Measurements from ENCODE around the gene MB.

Gene MB

DNA sequence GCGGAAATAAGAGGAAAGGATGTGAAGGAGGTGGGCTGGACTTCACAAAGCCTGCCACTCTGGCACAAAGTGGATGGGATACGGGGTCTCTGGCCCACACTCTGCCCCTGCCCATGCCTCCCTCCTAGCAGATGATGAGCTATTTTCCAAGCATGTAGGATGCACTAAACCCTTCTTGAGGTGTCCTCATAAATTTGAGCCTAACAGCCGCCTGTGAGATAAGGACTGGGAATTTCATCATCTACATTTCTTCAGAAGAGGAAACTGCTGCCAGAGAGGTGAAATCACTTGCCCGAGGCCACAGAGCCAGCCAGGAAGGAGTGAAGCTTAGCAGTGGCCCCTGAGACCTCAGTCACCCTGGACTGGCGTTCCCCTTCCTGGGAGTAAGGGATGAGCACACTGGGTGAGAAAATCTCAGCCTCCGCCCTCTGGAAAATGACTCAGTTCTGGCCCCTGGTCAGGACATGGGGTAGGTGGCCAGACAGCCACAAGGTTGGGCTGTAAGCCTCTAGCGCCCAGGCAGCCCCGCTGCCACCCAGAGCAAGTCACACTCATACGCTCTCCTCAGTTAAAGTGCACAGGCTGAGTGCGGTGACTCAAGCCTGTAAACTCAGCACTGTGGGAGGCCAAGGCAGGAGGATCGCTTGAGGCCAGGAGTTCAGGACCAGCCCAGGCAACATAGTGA is 27.9 kb downstream of the MB start:
- no peaks in the 10 kb centered on the region for H3K36me3 Mint-ChIP-seq (ENCODE audit: low read depth)
- no peaks in the 10 kb centered on the region for H3K9me3 Mint-ChIP-seq
- no peak overlapping the region for H3K27ac Mint-ChIP-seq
- H3K4me3 Mint-ChIP-seq: no peak overlapping the region
- no peaks in the 10 kb centered on the region for H3K27me3 Mint-ChIP-seq (ENCODE audit: low read depth)
- H3K4me1 Mint-ChIP-seq (ENCODE audit: low read depth): no peaks in the 10 kb centered on the region

DNA sequence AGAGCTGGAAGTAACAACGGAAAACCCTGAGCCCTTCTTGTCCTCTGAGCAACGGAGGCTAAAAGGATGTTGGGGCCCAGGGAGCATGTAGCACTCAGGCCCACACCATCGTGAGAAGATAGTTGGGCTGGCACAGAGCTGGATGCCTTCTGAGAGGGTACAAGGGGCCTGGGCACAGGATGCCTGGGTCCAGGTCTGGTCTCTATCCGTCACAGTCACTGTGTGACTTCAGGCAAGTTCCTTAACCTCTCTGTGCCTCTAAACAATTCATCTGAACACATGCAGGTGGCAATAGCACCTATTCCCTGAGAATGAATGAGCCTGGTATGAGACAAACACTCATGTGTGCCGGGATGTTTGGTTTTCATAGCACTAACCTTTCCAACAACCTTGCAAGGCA is 29.2 kb downstream of the MB start:
- Mint-ChIP-seq H3K27me3 (ENCODE audit: low read depth) (no peaks in the 10 kb centered on the region), H3K27ac (no peak overlapping the region), H3K36me3 (ENCODE audit: low read depth) (no peaks in the 10 kb centered on the region), H3K4me1 (ENCODE audit: low read depth) (no peaks in the 10 kb centered on the region), H3K4me3 (no peak overlapping the region), H3K9me3 (no peaks in the 10 kb centered on the region)

DNA sequence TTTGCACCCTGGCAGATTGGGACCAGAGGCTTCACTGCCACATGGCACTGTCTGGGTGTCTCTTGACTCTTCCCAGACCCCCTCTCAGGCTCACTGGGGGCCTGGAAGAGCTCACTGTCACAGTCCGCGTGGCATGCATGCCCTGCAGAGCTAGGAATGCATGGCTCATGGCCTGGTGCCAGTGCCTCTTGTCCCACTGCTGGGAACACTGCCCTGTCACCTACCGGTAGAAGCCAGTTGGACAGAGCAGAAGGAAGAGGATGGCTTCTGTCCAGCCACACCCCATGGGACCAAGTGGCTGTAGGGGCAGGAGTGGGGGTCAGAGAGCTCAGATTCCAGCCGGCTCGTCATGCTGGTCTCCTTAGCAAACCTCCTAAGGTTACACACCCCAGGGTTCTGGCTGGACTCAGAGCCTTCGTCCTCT is 29.7 kb downstream of the MB start:
- H3K27me3 Mint-ChIP-seq (ENCODE audit: low read depth): no peaks in the 10 kb centered on the region

DNA sequence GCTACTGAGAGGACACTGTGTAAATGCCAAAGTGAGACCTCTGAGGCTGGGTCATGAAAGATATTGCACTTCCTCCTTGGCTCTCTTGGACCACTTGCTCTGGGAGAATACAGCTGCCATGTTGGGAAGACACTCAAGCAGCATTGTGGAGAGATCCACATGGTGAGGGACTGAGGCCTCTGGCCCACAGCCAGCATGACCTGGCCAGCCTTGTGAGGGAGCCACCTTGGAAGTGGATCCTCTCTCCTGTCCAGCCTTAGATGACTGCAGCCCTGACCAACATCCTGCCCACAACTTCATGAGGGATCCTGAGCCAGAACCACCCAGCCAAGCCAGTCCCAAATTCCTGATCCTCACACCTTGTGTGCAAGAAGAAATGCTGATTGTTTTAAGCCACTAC is 30.4 kb downstream of the MB start:
- H3K27me3 Mint-ChIP-seq (ENCODE audit: low read depth): no peaks in the 10 kb centered on the region
- no peak overlapping the region for H3K27ac Mint-ChIP-seq
- no peak overlapping the region for H3K4me3 Mint-ChIP-seq
- H3K4me1 Mint-ChIP-seq (ENCODE audit: low read depth): no peaks in the 10 kb centered on the region
- H3K36me3 Mint-ChIP-seq (ENCODE audit: low read depth): no peaks in the 10 kb centered on the region
- no peaks in the 10 kb centered on the region for H3K9me3 Mint-ChIP-seq

More for the DNA sequence above, 29.7 kb downstream of the MB start:
- H3K4me3 Mint-ChIP-seq: no peak overlapping the region
- H3K27ac Mint-ChIP-seq: no peak overlapping the region
- H3K9me3 Mint-ChIP-seq: no peaks in the 10 kb centered on the region
- H3K4me1 Mint-ChIP-seq (ENCODE audit: low read depth): no peaks in the 10 kb centered on the region
- H3K36me3 Mint-ChIP-seq (ENCODE audit: low read depth): no peaks in the 10 kb centered on the region

DNA sequence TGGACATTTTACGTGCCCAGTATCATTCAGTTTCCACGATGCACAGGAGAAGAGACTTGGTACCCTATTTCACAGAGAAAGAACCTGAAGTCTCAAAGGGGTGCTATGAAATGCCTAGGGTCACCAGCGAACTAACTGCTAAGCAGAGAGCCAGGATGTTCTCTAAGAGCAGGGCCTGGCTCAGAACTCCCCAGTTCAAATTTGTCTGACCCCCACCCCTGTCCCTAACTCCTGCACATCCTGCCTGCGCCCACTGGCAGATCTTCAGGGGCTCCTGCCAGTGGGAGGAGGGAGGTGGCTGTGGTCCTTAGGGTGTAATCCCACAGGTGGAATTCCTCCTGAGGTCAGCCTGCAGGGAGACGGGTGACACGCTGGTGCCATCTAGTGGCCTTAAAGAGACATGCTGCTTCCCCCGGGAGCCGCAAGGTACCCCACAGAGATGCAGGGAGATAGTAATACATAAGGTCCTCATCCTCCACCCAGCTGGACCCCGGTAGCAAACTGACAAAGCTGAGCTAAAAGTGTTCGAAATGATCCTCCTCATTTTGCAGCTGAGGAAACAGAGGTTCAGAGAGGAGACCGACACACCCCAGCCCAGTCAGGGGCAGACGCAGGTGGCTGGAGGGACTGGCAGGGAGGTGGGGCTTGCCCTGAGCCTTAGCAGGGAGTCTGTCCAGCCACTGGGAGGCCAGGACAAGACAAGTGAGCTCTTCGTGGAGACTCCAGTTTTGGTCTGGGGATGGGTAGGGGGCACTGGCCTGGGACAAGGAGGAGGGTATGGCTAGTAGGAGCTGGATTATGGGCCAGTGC is 34.1 kb downstream of the MB start:
- Mint-ChIP-seq H3K27me3 (ENCODE audit: low read depth) (no peaks in the 10 kb centered on the region), H3K9me3 (no peaks in the 10 kb centered on the region), H3K36me3 (ENCODE audit: low read depth) (no peaks in the 10 kb centered on the region), H3K27ac (no peak overlapping the region), H3K4me1 (ENCODE audit: low read depth) (no peaks in the 10 kb centered on the region), H3K4me3 (no peak overlapping the region)

DNA sequence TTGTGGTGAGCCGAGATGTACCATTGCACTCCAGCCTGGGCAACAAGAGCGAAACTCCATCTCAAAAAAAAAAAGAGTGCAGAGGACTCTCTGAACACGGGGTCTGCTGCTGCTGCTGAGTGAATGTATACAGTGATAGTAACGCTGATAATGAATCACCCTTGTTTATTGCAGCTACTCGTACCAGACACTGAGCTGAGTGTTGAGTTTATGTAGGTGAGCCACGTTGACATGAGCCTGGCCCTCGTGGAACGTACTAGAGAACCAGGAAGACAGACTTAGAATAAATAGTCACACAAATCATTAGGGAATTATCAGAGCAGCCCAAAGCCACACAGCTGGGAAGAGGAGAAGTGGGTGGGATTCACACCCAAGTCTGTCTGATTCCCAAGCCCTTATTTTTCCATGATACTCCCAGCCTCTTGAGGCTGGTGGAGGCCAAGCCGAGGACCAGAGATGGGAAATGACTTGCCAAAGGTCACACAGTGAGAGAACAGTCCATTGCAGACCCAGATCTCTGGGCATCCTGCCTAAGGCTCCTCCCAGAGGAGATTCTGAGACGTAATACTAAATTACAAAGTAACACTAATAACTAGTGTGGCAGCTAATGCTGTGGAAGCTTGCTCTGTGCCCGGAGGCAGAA is 34.8 kb downstream of the MB start:
- Mint-ChIP-seq H3K36me3 (ENCODE audit: low read depth) (no peaks in the 10 kb centered on the region), H3K4me1 (ENCODE audit: low read depth) (no peaks in the 10 kb centered on the region), H3K27ac (no peak overlapping the region), H3K27me3 (ENCODE audit: low read depth) (no peaks in the 10 kb centered on the region), H3K4me3 (no peak overlapping the region), H3K9me3 (no peaks in the 10 kb centered on the region)

DNA sequence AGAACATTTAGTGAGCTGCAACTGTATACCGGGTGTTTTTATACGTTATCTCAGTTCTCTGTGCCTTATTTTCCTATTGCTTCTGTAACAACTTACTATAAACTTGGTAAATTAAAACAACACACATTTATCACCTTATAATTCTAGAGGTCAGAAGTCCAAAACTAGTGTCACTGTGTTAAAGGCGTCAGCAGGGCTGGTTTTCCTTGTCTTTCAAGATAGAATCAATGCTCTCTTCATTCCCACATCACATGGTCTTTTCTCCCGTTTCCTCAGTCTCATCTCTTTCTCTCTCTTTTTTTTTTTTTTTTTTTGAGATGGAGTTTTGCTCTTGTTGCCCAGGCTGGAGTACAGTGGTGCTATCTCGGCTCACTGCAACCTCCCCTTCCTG is 36.1 kb downstream of the MB start:
- Mint-ChIP-seq H3K27ac (no peak overlapping the region), H3K4me1 (ENCODE audit: low read depth) (no peaks in the 10 kb centered on the region), H3K27me3 (ENCODE audit: low read depth) (no peaks in the 10 kb centered on the region), H3K4me3 (no peak overlapping the region), H3K36me3 (ENCODE audit: low read depth) (no peaks in the 10 kb centered on the region), H3K9me3 (no peaks in the 10 kb centered on the region)

DNA sequence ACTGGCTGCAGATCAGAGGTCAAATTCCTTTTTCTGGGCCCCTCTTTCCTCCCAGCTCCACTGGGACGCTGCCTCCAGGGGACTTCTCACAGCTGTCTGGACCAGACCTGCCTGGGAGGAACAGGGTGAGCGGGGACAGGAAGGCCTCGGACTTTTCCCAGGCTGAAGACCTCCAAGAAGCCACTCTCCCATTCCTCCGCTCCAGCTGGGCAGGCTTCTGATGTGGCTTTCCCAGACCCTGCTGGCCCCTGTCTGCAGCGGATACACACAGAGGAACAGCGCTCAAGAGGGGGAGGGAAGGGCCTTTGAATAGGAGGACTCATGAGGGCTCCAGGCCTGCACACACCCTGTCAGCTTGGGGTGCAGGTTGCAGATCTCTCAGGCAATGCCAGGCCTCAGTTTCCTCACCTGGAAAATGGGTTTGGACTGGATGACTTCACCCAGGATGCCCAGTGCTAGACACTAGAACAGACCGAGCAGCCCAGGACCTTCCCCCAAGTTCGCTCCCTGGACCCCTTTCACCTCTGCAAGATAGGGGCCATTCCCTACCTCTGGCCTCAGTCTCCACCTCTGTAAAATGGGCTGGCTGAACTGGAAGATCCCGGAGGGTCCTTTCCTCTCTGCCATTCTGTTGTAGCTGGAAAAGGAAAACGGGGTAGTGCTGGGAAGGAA is 36.6 kb downstream of the MB start:
- no peak overlapping the region for H3K27ac Mint-ChIP-seq
- no peaks in the 10 kb centered on the region for H3K27me3 Mint-ChIP-seq (ENCODE audit: low read depth)
- H3K36me3 Mint-ChIP-seq (ENCODE audit: low read depth): no peaks in the 10 kb centered on the region
- no peaks in the 10 kb centered on the region for H3K9me3 Mint-ChIP-seq
- H3K4me1 Mint-ChIP-seq (ENCODE audit: low read depth): no peaks in the 10 kb centered on the region
- H3K4me3 Mint-ChIP-seq: no peak overlapping the region

DNA sequence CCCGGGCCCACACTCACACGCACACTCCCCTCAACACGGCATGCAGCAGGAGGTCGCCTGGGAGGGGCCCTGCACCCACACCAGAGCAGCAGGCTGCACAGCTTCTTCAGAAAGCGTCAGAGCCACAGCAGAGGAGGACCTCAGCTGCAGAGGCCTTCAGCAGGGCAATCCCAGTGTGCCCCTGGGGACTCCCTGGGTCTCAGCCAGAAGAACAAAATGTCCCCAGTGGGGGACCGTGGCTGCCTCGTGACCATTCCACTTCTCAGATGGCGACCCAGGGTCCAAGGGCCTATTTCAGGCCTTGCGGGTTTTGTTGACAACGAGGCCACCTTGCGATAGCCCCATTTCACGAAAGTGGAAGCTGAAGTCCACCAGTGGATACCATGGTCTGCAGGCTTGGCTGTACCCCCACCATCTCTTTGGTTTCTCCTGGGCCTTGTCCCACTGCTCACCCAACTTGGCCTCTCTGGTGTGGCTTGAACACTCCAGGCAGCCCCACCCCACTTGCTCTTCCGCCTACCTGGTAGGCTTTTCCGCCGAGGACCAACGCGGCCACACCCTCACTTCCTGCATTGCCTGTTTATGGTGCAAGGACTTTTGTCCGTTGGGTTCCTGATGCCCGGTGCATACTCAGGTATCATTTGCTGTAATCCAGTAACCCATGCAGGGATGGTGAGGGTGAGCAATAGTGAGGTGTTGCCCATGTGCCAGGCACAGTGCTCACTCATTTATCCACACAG is 38.1 kb downstream of the MB start:
- Mint-ChIP-seq H3K27me3 (ENCODE audit: low read depth) (no peaks in the 10 kb centered on the region), H3K4me3 (no peak overlapping the region), H3K4me1 (ENCODE audit: low read depth) (no peaks in the 10 kb centered on the region), H3K36me3 (ENCODE audit: low read depth) (no peaks in the 10 kb centered on the region), H3K9me3 (no peaks in the 10 kb centered on the region), H3K27ac (no peak overlapping the region)

DNA sequence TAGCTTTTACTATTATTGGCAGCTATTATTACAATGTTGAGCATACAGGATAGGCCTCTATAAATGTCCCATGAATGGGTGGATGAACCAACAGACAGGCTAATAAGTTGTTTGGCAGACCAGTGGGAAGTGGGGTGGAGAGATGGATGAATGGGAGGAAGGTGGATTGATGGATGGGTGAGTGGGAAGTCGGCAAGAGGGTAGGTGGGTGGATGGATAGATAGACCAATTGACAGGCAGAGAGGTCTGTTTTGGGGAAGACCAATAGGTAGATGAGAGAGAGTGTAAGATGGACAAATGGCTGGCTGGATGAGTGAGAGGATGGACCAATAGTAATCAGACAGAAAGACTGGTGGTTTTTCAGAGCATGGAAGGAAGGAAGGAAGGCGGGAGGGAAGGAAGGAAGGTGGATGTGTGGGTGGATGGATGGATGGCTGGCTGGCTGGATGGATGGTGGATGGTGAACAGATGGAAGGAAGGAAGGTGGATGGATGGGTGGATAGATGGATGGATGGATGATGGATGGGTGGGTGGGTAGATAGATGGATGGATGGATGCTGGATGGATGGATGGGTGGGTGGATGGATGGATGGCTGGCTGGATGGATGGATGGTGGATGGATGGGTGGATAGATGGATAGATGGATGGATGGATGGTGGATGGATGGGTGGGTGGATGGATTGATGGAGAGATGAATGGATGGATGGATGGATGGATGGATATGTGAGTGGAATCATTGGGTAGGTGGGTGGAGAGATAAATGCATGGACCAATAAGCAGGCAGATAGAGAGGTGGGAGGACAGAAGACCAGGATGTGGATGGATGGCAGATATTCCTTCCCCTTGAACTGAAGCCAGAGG is 39.1 kb downstream of the MB start:
- Mint-ChIP-seq H3K36me3 (ENCODE audit: low read depth) (no peaks in the 10 kb centered on the region), H3K4me3 (no peak overlapping the region), H3K27me3 (ENCODE audit: low read depth) (no peaks in the 10 kb centered on the region), H3K4me1 (ENCODE audit: low read depth) (no peaks in the 10 kb centered on the region), H3K27ac (no peak overlapping the region), H3K9me3 (no peaks in the 10 kb centered on the region)

DNA sequence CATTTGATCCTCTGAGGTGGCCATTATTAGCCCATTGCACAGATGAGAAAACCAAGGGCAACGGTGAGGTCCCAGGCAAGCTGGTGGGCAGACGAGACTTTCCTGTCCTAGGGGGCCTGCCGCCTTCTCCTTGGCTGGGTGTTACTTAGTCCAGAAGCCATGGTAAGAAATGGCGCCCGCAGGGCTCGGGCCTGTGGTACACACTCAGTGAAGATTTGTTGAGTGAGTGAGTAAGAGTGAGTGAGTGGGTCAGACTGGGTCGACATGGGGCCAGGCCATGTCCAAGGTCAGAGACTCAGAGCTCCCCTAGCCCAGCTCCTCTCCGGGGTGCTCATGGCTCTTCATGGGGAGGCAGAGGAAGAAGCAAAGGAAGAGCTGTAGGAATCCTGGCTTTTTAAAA is 40.5 kb downstream of the MB start:
- Mint-ChIP-seq H3K27me3 (ENCODE audit: low read depth) (no peaks in the 10 kb centered on the region), H3K4me1 (ENCODE audit: low read depth) (no peaks in the 10 kb centered on the region), H3K4me3 (no peak overlapping the region), H3K36me3 (ENCODE audit: low read depth) (no peaks in the 10 kb centered on the region), H3K27ac (no peak overlapping the region), H3K9me3 (no peaks in the 10 kb centered on the region)

DNA sequence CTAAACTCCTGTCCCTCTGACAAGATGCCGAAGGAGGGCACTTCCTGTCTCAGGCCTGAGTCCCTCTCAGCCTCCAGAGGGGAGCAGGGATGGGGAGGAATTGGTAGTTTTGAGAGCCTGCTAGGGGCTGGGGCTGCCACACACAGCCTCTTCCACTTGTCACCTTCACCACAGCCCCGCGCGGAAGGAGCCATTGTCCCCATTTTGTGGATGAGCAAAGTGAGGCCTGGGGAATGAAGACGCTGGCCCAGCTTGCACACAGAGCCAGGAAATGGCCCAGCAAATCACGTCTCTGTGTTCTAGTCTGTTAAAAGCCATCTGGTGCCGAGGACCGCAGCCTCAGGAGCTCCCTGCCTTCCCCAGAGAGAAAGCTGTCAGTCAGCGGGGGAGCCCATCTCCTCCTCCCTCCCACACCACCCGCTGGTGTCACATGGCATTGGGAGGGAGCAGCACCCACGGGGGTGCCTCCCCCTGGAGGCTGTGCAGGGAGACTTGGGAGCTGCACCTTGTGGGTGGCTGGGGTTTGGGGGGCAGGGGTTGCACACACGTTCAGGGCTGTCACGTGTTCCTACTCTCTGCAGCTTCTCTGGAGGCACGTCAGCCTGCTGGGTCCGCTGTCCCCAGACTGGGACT is 41.9 kb downstream of the MB start:
- Mint-ChIP-seq H3K4me3 (no peak overlapping the region), H3K4me1 (ENCODE audit: low read depth) (no peaks in the 10 kb centered on the region), H3K27me3 (ENCODE audit: low read depth) (no peaks in the 10 kb centered on the region), H3K36me3 (ENCODE audit: low read depth) (no peaks in the 10 kb centered on the region), H3K27ac (no peak overlapping the region), H3K9me3 (no peaks in the 10 kb centered on the region)

DNA sequence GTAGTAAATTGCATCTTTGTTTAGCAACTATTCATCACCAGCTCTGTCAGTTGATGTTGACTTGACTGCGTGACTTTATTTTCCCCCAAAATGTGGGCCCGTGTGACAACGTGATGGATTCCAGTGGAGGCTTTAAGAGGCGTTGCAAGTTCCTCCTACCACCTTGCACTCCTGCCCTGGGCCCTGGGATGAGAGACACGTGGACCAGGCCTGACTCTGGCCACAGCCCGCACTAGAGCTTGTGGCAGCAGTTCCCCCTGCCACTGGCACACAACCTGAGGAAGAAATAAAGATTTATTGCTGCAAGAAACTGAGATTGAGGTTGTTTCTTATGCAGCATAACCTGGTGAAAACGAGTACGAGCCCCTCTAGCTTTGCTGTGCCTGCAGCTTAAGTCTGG is 44.6 kb downstream of the MB start:
- Mint-ChIP-seq H3K27me3 (ENCODE audit: low read depth) (no peaks in the 10 kb centered on the region), H3K4me1 (ENCODE audit: low read depth) (no peaks in the 10 kb centered on the region), H3K4me3 (no peak overlapping the region), H3K27ac (no peak overlapping the region), H3K36me3 (ENCODE audit: low read depth) (no peaks in the 10 kb centered on the region), H3K9me3 (no peaks in the 10 kb centered on the region)
